Measurements from ENCODE around the gene ST3GAL4. TPM values are rescaled to one million over a fixed set of nuclear protein-coding genes. Genes with fewer than 3 reads are reported as not detected.
"Not testable (repeated sequence)": the region's sequence is repeated elsewhere in the genome, so short reads cannot be mapped to it uniquely, and the experiment has no call there.

The ST3GAL4 gene
- total and polyA plus RNA-seq, 9 of the 15 experiments (the other 6 are each of a cell fraction or from before 2014, with no cell fraction given), result 0.27 to 22.9 (median 10.5) TPM

DNA sequence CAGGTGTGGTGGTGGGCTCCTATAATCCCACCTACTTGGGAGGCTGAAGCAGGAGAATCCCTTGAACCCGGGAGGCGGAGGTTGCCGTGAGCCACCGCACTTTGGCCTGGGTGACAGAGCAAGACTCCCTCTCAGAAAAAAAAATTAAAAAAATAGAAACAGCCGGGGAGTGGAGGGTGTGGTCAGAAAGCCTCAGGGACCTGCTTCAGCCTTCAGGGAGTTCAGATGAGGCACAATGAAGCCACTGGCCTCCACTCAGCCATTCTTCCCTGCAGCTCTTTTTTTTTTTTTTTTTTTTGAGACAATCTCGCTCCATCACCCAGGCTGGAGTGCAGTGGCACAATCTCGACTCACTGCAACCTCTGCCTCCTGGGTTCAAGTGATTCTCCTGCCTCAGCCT lies 8.5 kb upstream of the ST3GAL4 start:
- H3K36me3 ChIP-seq (ENCODE audit: control insufficient read depth, insufficient read depth, low read length), result peaks cover 61% of the 10 kb centered on the region; the same call in 2 of the 3 replicates
- H3K9ac ChIP-seq (ENCODE audit: insufficient read depth in 1 of 2, low read depth in 2 of 2, low read length in 2 of 2), result peak overlapping the region; percentile 60 to 87; a peak in 3 of 4 replicates
- H3K9me3 ChIP-seq (replicated peaks; ENCODE audit: control insufficient read depth, insufficient read depth, low read depth, low read length); H3K27me3 ChIP-seq (ENCODE audit: control insufficient read depth in 2 of 2, insufficient read depth in 2 of 2, low read length in 2 of 2); H3K9me1 ChIP-seq (ENCODE audit: control insufficient read depth, insufficient read depth, low read length); BruUV-seq (replicated peaks); FAIRE-seq; H3K4me3 ChIP-seq; in situ Hi-C loops (cut with MboI); H4K20me1 ChIP-seq (replicated peaks; ENCODE audit: control insufficient read depth, insufficient read depth, low read length); CTCF ChIA-PET (ENCODE audit: low intra/inter-chr PET ratio); H2AFZ ChIP-seq (ENCODE audit: low read depth, low read length): not testable (repeated sequence)
- peaks cover 59 to 82% of the 10 kb centered on the region in 2 experiments for H3K4me1 ChIP-seq (replicated peaks in 1 of 2; ENCODE audit: control insufficient read depth in 2 of 2, insufficient read depth in 2 of 2, low read length in 2 of 2)
- ATAC-seq (peak; percentile 48), DNase-seq (ENCODE audit: extremely low read depth in 1 of 4, low spot score in 3 of 4) (peak in 2 of 4 experiments; percentile 44 to 50)
- POLR2A ChIA-PET, result interaction anchor here (1.8 kb wide), 1 partner anchor 10 kb away, joined by 4 read pairs; no protein-coding TSS in a partner anchor
- peaks cover 44% of the 10 kb centered on the region for H3K79me2 ChIP-seq (ENCODE audit: control insufficient read depth, insufficient read depth, low read length)
- H3K27ac ChIP-seq (ENCODE audit: extremely low read depth, low read depth, low read length), result peak overlapping the region; percentile 94
- peak overlapping the region; percentile 74 for H3K4me2 ChIP-seq (ENCODE audit: insufficient read depth, low read length)
- TF ChIP-seq ZNF384 (IDR thresholded peaks at IDR 0.05; ENCODE audit: low read depth, low read length) (peak; percentile 86), POLR2G (IDR thresholded peaks at IDR 0.05; ENCODE audit: low read depth, low read length) (peak; percentile 6; the same call in 1 of the 2 replicates)
- WGBS (ENCODE audit: insufficient coverage, low coverage, missing lambda C conversion rate), result 33% methylated on average over 6 of the region's 7 CpGs
- intact Hi-C loops (cut with micrococcal nuclease), result loop anchor here (2.0 to 5.0 kb wide), 2 partner anchors 45 to 74 kb away; no protein-coding TSS in a partner anchor

DNA sequence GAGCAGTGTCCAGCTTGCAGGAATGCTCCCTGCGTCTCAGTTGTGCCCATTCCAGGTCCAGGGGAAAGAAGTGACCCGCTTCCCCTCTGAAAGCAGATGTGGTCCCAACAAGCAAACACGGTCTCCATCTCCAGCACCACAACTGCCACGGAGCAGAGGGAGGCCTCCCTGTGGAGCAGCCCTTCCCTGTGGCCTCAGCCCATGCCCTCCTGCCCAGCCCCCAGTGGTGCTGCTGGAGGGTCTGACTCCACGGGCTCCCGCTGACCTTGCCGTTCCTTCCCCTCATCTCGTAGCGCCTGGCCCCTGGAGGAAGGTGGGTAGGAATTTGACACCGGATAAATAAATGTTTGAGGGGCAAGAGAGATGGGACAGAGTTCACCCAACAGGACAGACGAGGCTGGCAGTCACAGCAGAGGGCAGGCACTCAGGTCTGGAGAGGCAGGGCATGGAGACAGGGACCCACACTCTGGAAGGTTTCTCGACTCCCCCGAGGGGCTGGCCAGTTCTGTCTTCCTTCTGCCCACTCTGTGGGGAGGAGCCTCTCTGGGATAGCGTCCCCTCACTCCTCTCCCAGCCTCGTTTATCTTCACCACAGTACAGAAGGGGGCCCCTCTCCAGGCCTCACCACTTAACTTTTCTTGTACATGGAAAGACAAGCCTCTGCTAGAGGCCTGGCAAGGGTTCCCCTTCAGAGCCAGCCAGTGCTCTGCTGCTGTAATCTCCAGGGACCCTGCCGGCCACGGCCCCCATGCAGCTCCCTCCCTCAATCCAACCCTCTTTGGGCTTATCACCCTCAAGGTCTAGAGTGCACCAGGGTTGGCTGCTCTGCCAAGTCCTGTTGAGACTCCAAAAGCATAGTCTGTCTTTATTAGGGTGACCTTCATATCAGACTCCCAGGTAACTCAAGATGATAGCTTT lies 7.5 kb upstream of the ST3GAL4 start:
- Histone ChIP-seq H3K4me3 (no peak overlapping the region), H3K79me2 (ENCODE audit: control insufficient read depth, insufficient read depth, low read length) (peaks cover 54% of the 10 kb centered on the region), H3K4me2 (ENCODE audit: insufficient read depth, low read length) (peak overlapping the region; percentile 38; the same call in 1 of the 2 replicates), H2AFZ (ENCODE audit: low read depth, low read length) (no peak overlapping the region), H3K9me1 (ENCODE audit: control insufficient read depth, insufficient read depth, low read length) (peaks cover 8% of the 10 kb centered on the region), H3K36me3 (ENCODE audit: control insufficient read depth, insufficient read depth, low read length) (peaks cover 64% of the 10 kb centered on the region; the same call in 2 of the 3 replicates), H3K9me3 (replicated peaks; ENCODE audit: control insufficient read depth, insufficient read depth, low read depth, low read length) (no peaks in the 10 kb centered on the region), H3K27me3 (ENCODE audit: control insufficient read depth in 2 of 2, insufficient read depth in 2 of 2, low read length in 2 of 2) (no peaks in the 10 kb centered on the region), H3K27ac (ENCODE audit: extremely low read depth, low read depth, low read length) (peak overlapping the region; percentile 58; the same call in 2 of the 3 replicates), H3K9ac (ENCODE audit: insufficient read depth in 1 of 2, low read depth in 2 of 2, low read length in 2 of 2) (peak overlapping the region; percentile 22 to 30), H4K20me1 (replicated peaks; ENCODE audit: control insufficient read depth, insufficient read depth, low read length) (peaks cover 5% of the 10 kb centered on the region; the same call in 1 of the 2 replicates), H3K4me1 (replicated peaks in 1 of 2; ENCODE audit: control insufficient read depth in 2 of 2, insufficient read depth in 2 of 2, low read length in 2 of 2) (peaks cover 63 to 86% of the 10 kb centered on the region in 2 experiments)
- DNase-seq (ENCODE audit: extremely low read depth in 1 of 4, low spot score in 3 of 4) (no peak), ATAC-seq (no peak), FAIRE-seq (no peak)
- ChIA-PET CTCF (ENCODE audit: low intra/inter-chr PET ratio) (no interaction called here), POLR2A (interaction anchor here (0.6 to 0.9 kb wide), 2 partner anchors 10 to 56 kb away, joined by 3 to 5 read pairs; no protein-coding TSS in a partner anchor)
- intact Hi-C loops (cut with micrococcal nuclease), result loop anchor here (2.0 to 5.0 kb wide), 2 partner anchors 44 to 73 kb away; no protein-coding TSS in a partner anchor
- BruUV-seq (replicated peaks), result no TSS peak
- WGBS (ENCODE audit: insufficient coverage, low coverage, missing lambda C conversion rate), result 63% methylated on average over 12 of the region's 17 CpGs
- in situ Hi-C loops (cut with MboI), result no loop called here
- TF ChIP-seq DLX4 (CRISPR knock-in tag; IDR thresholded peaks at IDR 0.05) (no peak), POLR2G (IDR thresholded peaks at IDR 0.05; ENCODE audit: low read depth, low read length) (peak; percentile 47; the same call in 1 of the 2 replicates), ESRRA (IDR thresholded peaks at IDR 0.05; ENCODE audit: borderline replicate concordance, low read depth) (no peak), DNMT1 (IDR thresholded peaks at IDR 0.05) (no peak), ZNF707 (CRISPR knock-in tag; conservative IDR thresholded peaks at IDR 0.05) (no peak), SOX6 (IDR thresholded peaks at IDR 0.05) (no peak)
- TF ChIP-seq, protein P1, sequence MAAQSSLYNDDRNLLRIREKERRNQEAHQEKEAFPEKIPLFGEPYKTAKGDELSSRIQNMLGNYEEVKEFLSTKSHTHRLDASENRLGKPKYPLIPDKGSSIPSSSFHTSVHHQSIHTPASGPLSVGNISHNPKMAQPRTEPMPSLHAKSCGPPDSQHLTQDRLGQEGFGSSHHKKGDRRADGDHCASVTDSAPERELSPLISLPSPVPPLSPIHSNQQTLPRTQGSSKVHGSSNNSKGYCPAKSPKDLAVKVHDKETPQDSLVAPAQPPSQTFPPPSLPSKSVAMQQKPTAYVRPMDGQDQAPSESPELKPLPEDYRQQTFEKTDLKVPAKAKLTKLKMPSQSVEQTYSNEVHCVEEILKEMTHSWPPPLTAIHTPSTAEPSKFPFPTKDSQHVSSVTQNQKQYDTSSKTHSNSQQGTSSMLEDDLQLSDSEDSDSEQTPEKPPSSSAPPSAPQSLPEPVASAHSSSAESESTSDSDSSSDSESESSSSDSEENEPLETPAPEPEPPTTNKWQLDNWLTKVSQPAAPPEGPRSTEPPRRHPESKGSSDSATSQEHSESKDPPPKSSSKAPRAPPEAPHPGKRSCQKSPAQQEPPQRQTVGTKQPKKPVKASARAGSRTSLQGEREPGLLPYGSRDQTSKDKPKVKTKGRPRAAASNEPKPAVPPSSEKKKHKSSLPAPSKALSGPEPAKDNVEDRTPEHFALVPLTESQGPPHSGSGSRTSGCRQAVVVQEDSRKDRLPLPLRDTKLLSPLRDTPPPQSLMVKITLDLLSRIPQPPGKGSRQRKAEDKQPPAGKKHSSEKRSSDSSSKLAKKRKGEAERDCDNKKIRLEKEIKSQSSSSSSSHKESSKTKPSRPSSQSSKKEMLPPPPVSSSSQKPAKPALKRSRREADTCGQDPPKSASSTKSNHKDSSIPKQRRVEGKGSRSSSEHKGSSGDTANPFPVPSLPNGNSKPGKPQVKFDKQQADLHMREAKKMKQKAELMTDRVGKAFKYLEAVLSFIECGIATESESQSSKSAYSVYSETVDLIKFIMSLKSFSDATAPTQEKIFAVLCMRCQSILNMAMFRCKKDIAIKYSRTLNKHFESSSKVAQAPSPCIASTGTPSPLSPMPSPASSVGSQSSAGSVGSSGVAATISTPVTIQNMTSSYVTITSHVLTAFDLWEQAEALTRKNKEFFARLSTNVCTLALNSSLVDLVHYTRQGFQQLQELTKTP (IDR thresholded peaks at IDR 0.05; ENCODE audit: low read depth in 1 of 2, partially characterized antibody in 2 of 2), result no peak

Measured in K562 (cell line).